ENCODE data around the gene EPHX1.

EPHX1 gene

DNA sequence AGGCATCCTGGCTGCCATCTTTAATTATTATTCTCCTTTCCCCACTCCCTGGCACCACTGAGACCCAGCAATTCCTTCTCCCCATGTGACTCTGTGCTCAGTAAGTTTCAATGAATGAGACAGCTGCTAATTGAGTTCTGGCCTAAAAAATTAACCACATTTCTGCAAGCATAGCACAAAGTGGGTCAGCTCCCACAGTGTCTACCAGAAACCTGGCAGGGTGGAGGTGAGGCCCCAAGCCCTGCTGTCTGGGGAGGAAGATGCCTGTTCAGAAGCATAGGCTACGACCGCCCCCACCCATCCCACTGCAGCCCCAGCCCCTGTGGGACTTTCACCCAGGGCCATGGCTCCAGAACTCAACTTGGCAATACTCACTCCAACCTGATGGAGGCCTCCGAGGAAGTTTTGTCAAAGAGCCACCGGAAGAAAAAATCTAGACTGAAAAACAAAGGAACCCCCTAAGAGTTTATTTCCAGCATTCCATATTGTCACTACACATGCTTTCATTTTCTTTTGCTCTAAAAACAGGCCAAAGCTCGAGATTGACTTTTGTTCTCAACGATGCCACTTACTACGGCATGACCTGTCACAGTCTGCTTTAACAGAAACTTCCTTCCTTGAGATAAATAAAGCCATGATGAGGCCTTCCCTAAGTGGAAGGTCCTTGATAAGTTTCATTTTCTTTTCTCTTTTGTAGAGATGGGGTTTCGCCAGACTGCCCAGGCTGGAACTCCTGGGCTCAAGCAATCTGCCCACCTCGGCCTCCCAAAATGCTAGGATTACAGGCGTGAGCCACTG lies 45.8 kb downstream of the EPHX1 start:
- no peaks in the 10 kb centered on the region for H3K4me1 ChIP-seq (ENCODE audit: insufficient read depth, low read length, poor library complexity, severe bottlenecking)
- H3K36me3 ChIP-seq (ENCODE audit: insufficient read depth, low read length), result peaks cover 28% of the 10 kb centered on the region; the same call in 1 of the 2 replicates
- no peak overlapping the region for H3K9ac ChIP-seq (ENCODE audit: low read depth, low read length, poor library complexity, severe bottlenecking)
- no peaks in the 10 kb centered on the region for H3K27me3 ChIP-seq (ENCODE audit: insufficient read depth, low read length, poor library complexity, severe bottlenecking)
- no peaks in the 10 kb centered on the region for H3K79me2 ChIP-seq (ENCODE audit: insufficient read depth, low read length)
- no peak overlapping the region for H3K4me3 ChIP-seq (ENCODE audit: low read length, poor library complexity, severe bottlenecking)
- H2AFZ ChIP-seq (ENCODE audit: low read length), result no peak overlapping the region
- TF ChIP-seq, protein P1, sequence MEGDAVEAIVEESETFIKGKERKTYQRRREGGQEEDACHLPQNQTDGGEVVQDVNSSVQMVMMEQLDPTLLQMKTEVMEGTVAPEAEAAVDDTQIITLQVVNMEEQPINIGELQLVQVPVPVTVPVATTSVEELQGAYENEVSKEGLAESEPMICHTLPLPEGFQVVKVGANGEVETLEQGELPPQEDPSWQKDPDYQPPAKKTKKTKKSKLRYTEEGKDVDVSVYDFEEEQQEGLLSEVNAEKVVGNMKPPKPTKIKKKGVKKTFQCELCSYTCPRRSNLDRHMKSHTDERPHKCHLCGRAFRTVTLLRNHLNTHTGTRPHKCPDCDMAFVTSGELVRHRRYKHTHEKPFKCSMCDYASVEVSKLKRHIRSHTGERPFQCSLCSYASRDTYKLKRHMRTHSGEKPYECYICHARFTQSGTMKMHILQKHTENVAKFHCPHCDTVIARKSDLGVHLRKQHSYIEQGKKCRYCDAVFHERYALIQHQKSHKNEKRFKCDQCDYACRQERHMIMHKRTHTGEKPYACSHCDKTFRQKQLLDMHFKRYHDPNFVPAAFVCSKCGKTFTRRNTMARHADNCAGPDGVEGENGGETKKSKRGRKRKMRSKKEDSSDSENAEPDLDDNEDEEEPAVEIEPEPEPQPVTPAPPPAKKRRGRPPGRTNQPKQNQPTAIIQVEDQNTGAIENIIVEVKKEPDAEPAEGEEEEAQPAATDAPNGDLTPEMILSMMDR (conservative IDR thresholded peaks at IDR 0.05; ENCODE audit: low read length), result no peak
- no peak for TF ChIP-seq EZH2phosphoT487 (IDR thresholded peaks at IDR 0.05; ENCODE audit: borderline replicate concordance)
- H3K9me2 ChIP-seq (replicated peaks; ENCODE audit: low read depth, low read length), result no peaks in the 10 kb centered on the region
- no peaks in the 10 kb centered on the region for H3K9me3 ChIP-seq (ENCODE audit: insufficient read depth, low read depth, low read length)
- no peaks in the 10 kb centered on the region for H4K20me1 ChIP-seq (ENCODE audit: insufficient read depth, low read length, poor library complexity, severe bottlenecking)
- no peaks in the 10 kb centered on the region for H3F3A ChIP-seq (ENCODE audit: low read depth)
- no peak overlapping the region for H3K4me2 ChIP-seq (ENCODE audit: low read depth, low read length, poor library complexity, severe bottlenecking)

DNA sequence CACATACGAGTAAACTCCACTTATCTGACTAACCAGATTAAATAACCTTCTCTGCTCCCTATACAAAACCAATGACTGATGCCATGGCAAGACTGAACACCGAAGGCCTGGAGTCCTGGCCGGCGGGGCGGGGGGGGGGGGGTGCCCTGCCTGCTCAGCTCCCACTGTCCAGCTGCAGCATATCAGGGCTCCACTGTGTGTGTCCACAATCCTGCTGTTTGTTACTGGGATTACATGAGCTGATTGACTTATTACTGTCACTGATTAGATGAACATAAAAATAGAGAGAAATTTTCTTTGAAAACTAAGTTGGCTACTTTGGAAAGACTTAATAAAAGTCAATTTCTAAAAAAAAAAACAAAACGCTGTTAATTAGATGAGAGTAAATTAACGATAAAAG lies 47.3 kb downstream of the EPHX1 start:
- Histone ChIP-seq H3K4me3 (ENCODE audit: low read length, poor library complexity, severe bottlenecking) (no peak overlapping the region), H3K27me3 (ENCODE audit: insufficient read depth, low read length, poor library complexity, severe bottlenecking) (no peaks in the 10 kb centered on the region), H2AFZ (ENCODE audit: low read length) (no peak overlapping the region), H3K9me2 (replicated peaks; ENCODE audit: low read depth, low read length) (no peaks in the 10 kb centered on the region), H3K4me1 (ENCODE audit: insufficient read depth, low read length, poor library complexity, severe bottlenecking) (no peaks in the 10 kb centered on the region), H3K36me3 (ENCODE audit: insufficient read depth, low read length) (peaks cover 44% of the 10 kb centered on the region; the same call in 1 of the 2 replicates), H3K9ac (ENCODE audit: low read depth, low read length, poor library complexity, severe bottlenecking) (no peak overlapping the region), H3K79me2 (ENCODE audit: insufficient read depth, low read length) (no peaks in the 10 kb centered on the region), H4K20me1 (ENCODE audit: insufficient read depth, low read length, poor library complexity, severe bottlenecking) (no peaks in the 10 kb centered on the region), H3K4me2 (ENCODE audit: low read depth, low read length, poor library complexity, severe bottlenecking) (no peak overlapping the region), H3F3A (ENCODE audit: low read depth) (no peaks in the 10 kb centered on the region), H3K9me3 (ENCODE audit: insufficient read depth, low read depth, low read length) (no peaks in the 10 kb centered on the region)
- no peak for TF ChIP-seq EZH2phosphoT487 (IDR thresholded peaks at IDR 0.05; ENCODE audit: borderline replicate concordance)
- TF ChIP-seq, protein P1 (conservative IDR thresholded peaks at IDR 0.05; ENCODE audit: low read length), result no peak

DNA sequence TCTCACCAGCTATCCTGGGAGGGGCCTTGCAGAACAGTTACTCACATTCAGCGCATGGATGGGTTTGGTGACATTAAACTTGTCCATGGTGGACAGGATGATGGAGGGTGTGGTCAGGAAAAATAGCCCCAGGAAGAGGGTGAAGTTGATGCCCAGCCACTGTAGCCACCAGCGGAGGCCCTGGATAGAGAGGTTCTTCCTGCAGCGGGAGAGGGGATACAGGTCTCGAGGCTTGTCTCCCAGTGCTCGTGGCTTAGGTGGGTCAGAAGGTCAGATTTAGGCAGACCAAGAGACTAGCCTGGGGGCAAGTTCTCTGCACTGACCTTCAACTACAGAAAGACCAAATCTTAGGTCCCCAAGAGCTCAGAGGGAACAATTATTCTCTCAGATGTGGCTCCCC lies 49.2 kb downstream of the EPHX1 start:
- Histone ChIP-seq H3F3A (ENCODE audit: low read depth) (no peaks in the 10 kb centered on the region), H3K4me1 (ENCODE audit: insufficient read depth, low read length, poor library complexity, severe bottlenecking) (no peaks in the 10 kb centered on the region), H3K27me3 (ENCODE audit: insufficient read depth, low read length, poor library complexity, severe bottlenecking) (no peaks in the 10 kb centered on the region), H3K9ac (ENCODE audit: low read depth, low read length, poor library complexity, severe bottlenecking) (no peak overlapping the region), H3K36me3 (ENCODE audit: insufficient read depth, low read length) (peaks cover 33% of the 10 kb centered on the region; the same call in 1 of the 2 replicates), H3K79me2 (ENCODE audit: insufficient read depth, low read length) (no peaks in the 10 kb centered on the region), H4K20me1 (ENCODE audit: insufficient read depth, low read length, poor library complexity, severe bottlenecking) (no peaks in the 10 kb centered on the region), H3K9me2 (replicated peaks; ENCODE audit: low read depth, low read length) (no peaks in the 10 kb centered on the region), H3K4me3 (ENCODE audit: low read length, poor library complexity, severe bottlenecking) (no peak overlapping the region), H3K4me2 (ENCODE audit: low read depth, low read length, poor library complexity, severe bottlenecking) (no peak overlapping the region), H2AFZ (ENCODE audit: low read length) (no peak overlapping the region), H3K9me3 (ENCODE audit: insufficient read depth, low read depth, low read length) (no peaks in the 10 kb centered on the region)
- TF ChIP-seq EZH2phosphoT487 (IDR thresholded peaks at IDR 0.05; ENCODE audit: borderline replicate concordance), result no peak
- TF ChIP-seq, protein P1 (conservative IDR thresholded peaks at IDR 0.05; ENCODE audit: low read length), result no peak
